Activated T-cell treated with anti-CD3 and anti-CD28 coated beads, Interleukin-2, amount 50 U/mL, for 4 hours (primary cell): Measurements from ENCODE around the gene PLAC1. TPM values are rescaled to one million over a fixed set of nuclear protein-coding genes. Genes with fewer than 3 reads are reported as not detected.

Source experiments
- ATAC-seq, 2 donors: fragments of 200-7000 bp; cut with Tn5 transposase; one replicate each; pipeline ENCODE4 v1.10.0; 2021
- DNase-seq: peaks from one replicate; pipeline ENCODE4 v3.0.0-alpha.2; 2020
- H3K27me3 Mint-ChIP-seq: one replicate; pipeline ENCODE4 v1.8.0; 2021; ENCODE audit warnings: low read depth, mixed read lengths
- H3K36me3 Mint-ChIP-seq: one replicate; pipeline ENCODE4 v1.8.0; 2022; ENCODE audit warnings: mixed read lengths; ENCODE audit not compliant: insufficient read depth
- H3K4me1 Mint-ChIP-seq: one replicate; pipeline ENCODE4 v1.8.0; 2021; ENCODE audit warnings: low read depth, mixed read lengths
- H3K4me3 Mint-ChIP-seq: one replicate; pipeline ENCODE4 v1.8.0; 2021; ENCODE audit warnings: mild to moderate bottlenecking, moderate library complexity, mixed read lengths
- H3K9me3 Mint-ChIP-seq: one replicate; pipeline ENCODE4 v1.8.0; 2021; ENCODE audit warnings: mixed read lengths
- total RNA-seq, 3 donors: library from RNA; stranded (reverse); gene quantifications; one replicate each; pipeline ENCODE4 v1.2.1, GENCODE V29; 2021

PLAC1 gene
- total RNA-seq, 3 donors from 2014 or later = 0.24 to 0.35 TPM; not detected in 1

DNA sequence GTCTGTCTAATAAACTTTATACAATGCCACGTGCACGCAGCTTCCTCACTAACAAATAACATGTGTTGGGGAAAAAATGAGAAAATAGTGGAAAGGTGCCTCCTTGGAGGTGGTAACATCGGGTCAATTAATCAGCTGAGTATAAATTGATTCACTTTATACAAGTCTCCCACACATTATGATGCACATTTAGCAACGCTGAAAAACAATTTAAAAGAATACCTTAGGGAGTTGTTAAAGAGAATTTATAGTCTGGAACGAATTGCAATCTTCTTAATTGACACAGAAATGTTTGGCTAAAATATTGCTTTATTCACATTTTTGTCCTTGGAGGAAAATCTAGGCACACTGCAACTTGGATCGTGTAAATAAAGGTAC is 114.1 kb downstream of the PLAC1 start:
- Mint-ChIP-seq H3K9me3 (no peaks in the 10 kb centered on the region), H3K36me3 (no peaks in the 10 kb centered on the region), H3K4me1 (peaks cover 11% of the 10 kb centered on the region), H3K27me3 (peaks cover 45% of the 10 kb centered on the region), H3K4me3 (no peak overlapping the region)
- no peak for ATAC-seq
- DNase-seq = no peak

- DNase-seq (no peak), ATAC-seq (no peak)
- Mint-ChIP-seq H3K27me3 (peaks cover 36% of the 10 kb centered on the region), H3K9me3 (no peaks in the 10 kb centered on the region), H3K4me1 (peaks cover 3% of the 10 kb centered on the region), H3K36me3 (no peaks in the 10 kb centered on the region), H3K4me3 (no peak overlapping the region)
Measured at GRCh38 chrX:134543288-134543687, 115.0 kb downstream of the PLAC1 start.

- DNase-seq (no peak), ATAC-seq (no peak)
- Mint-ChIP-seq H3K9me3 (no peaks in the 10 kb centered on the region), H3K27me3 (peaks cover 31% of the 10 kb centered on the region), H3K4me3 (no peak overlapping the region), H3K36me3 (no peaks in the 10 kb centered on the region), H3K4me1 (no peaks in the 10 kb centered on the region)
Measured at GRCh38 chrX:134542485-134542884, 115.8 kb downstream of the PLAC1 start.

- H3K4me1 Mint-ChIP-seq = no peaks in the 10 kb centered on the region
- ATAC-seq (no peak), DNase-seq (no peak)
- no peaks in the 10 kb centered on the region for H3K36me3 Mint-ChIP-seq
- H3K4me3 Mint-ChIP-seq = no peak overlapping the region
- H3K27me3 Mint-ChIP-seq = peaks cover 29% of the 10 kb centered on the region
- no peaks in the 10 kb centered on the region for H3K9me3 Mint-ChIP-seq
Measured at GRCh38 chrX:134541906-134542305, 116.4 kb downstream of the PLAC1 start.

DNA sequence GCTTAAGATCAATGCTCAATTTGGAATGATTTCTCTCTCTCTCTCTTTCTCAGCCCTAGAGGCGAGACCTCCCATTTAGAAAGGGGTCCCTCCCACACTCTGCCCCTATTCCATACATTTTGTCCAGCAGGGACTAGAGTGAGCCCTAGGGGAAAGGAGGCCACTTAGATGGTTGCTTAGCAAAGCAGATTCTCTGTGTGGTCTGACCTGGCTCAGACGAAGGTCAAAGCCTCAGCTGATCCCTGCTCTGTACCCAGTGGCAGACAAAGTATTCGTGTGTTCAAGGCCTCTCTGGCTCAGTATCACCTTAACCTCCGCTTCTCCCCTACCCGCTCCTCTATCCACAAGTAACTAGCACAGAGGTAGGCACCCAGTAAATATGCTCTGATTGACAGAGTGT is 120.0 kb downstream of the PLAC1 start:
- no peaks in the 10 kb centered on the region for H3K36me3 Mint-ChIP-seq
- no peak for ATAC-seq
- no peak overlapping the region for H3K4me3 Mint-ChIP-seq
- H3K9me3 Mint-ChIP-seq = no peaks in the 10 kb centered on the region
- H3K27me3 Mint-ChIP-seq = peaks cover 7% of the 10 kb centered on the region
- no peak for DNase-seq
- no peaks in the 10 kb centered on the region for H3K4me1 Mint-ChIP-seq

GRCh38 chrX:134537179-134537955 is 120.9 kb downstream of the PLAC1 start:
- no peaks in the 10 kb centered on the region for H3K36me3 Mint-ChIP-seq
- no peaks in the 10 kb centered on the region for H3K9me3 Mint-ChIP-seq
- H3K4me3 Mint-ChIP-seq = no peak overlapping the region
- ATAC-seq = no peak
- H3K4me1 Mint-ChIP-seq = no peaks in the 10 kb centered on the region
- DNase-seq = no peak
- H3K27me3 Mint-ChIP-seq = peaks cover 4% of the 10 kb centered on the region

DNA sequence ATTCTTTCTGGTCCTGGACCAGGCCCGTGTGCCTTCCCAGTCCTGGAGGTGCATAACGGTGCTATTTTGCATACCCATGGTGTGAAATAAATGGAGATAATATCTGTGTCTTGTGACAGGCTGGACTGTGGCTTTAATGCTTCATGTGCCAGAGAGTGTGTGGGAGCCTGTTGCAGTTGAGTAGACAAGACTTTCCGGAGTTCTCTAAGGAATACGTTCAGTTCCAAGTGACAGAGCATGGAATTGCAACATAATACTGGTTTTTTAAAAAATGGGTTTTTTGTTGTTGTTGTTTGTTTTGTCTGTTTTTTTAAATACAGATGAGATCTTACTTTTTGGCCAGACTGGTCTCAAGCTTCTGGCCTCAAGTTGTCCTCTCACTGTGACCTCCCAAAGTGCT is 124.3 kb downstream of the PLAC1 start:
- H3K4me1 Mint-ChIP-seq = no peaks in the 10 kb centered on the region
- H3K36me3 Mint-ChIP-seq = no peaks in the 10 kb centered on the region
- H3K4me3 Mint-ChIP-seq = no peak overlapping the region
- H3K27me3 Mint-ChIP-seq = peaks cover 4% of the 10 kb centered on the region
- DNase-seq (no peak), ATAC-seq (no peak)
- H3K9me3 Mint-ChIP-seq = no peaks in the 10 kb centered on the region

GRCh38 chrX:134533352-134533751 is 124.9 kb downstream of the PLAC1 start:
- peaks cover 4% of the 10 kb centered on the region for H3K27me3 Mint-ChIP-seq
- H3K4me3 Mint-ChIP-seq = no peak overlapping the region
- H3K4me1 Mint-ChIP-seq = no peaks in the 10 kb centered on the region
- no peak for DNase-seq
- no peaks in the 10 kb centered on the region for H3K9me3 Mint-ChIP-seq
- ATAC-seq = no peak
- no peaks in the 10 kb centered on the region for H3K36me3 Mint-ChIP-seq

DNA sequence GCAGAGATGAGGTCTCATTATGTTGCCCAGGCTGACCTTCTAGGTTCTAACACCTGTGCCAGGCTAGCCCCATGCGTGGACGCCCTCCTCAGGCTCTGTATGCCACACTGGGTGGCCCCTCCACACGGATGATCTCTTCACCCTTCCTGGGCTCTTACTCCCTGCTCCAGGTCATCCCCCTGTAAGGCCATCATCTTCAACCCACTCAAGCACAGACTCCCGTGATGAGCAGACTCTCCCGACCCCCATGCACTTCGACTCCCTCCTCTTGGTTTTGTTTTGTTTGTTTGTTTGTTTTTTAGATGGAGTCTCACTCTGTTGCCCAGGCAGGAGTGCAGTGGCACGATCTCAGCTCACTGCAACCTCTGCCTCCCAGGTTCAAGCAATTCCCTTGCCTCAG is 127.4 kb downstream of the PLAC1 start:
- Mint-ChIP-seq H3K27me3 (no peaks in the 10 kb centered on the region), H3K4me3 (no peak overlapping the region), H3K9me3 (no peaks in the 10 kb centered on the region), H3K36me3 (no peaks in the 10 kb centered on the region), H3K4me1 (no peaks in the 10 kb centered on the region)
- ATAC-seq (no peak), DNase-seq (no peak)

- ATAC-seq (no peak), DNase-seq (no peak)
- H3K4me3 Mint-ChIP-seq = no peak overlapping the region
- H3K27me3 Mint-ChIP-seq = no peaks in the 10 kb centered on the region
- H3K9me3 Mint-ChIP-seq = no peaks in the 10 kb centered on the region
- peaks cover 3% of the 10 kb centered on the region for H3K36me3 Mint-ChIP-seq
- no peaks in the 10 kb centered on the region for H3K4me1 Mint-ChIP-seq
Measured at GRCh38 chrX:134529481-134529880, 128.8 kb downstream of the PLAC1 start.

- H3K4me3 Mint-ChIP-seq = no peak overlapping the region
- no peaks in the 10 kb centered on the region for H3K27me3 Mint-ChIP-seq
- H3K36me3 Mint-ChIP-seq = peaks cover 3% of the 10 kb centered on the region
- ATAC-seq = no peak
- no peaks in the 10 kb centered on the region for H3K9me3 Mint-ChIP-seq
- no peak for DNase-seq
- H3K4me1 Mint-ChIP-seq = no peaks in the 10 kb centered on the region
Measured at GRCh38 chrX:134528960-134529359, 129.3 kb downstream of the PLAC1 start.

DNA sequence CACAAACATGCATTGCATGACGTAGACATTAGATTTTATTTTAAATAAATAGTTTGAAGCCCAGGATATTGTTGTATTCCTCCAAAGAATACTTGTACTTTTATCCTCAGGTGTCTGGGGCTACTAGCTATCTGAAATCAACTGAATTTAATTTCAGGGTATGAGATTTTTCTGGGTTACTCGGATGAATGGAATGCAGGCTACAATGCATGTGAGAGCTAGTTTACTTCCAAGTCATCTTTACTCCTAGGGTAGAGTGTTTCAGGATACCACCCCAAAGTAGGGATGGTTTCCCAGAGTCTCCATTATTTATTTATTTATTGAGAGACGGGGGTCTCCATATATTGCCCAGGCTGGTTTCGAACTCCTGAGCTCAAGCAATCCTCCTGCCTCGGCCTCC is 131.9 kb downstream of the PLAC1 start:
- ATAC-seq = no peak
- no peak overlapping the region for H3K4me3 Mint-ChIP-seq
- H3K27me3 Mint-ChIP-seq = no peaks in the 10 kb centered on the region
- H3K9me3 Mint-ChIP-seq = no peaks in the 10 kb centered on the region
- DNase-seq = no peak
- no peaks in the 10 kb centered on the region for H3K4me1 Mint-ChIP-seq
- peaks cover 3% of the 10 kb centered on the region for H3K36me3 Mint-ChIP-seq

GRCh38 chrX:134525086-134525792 is 133.0 kb downstream of the PLAC1 start:
- peaks cover 3% of the 10 kb centered on the region for H3K36me3 Mint-ChIP-seq
- DNase-seq (no peak), ATAC-seq (no peak)
- H3K9me3 Mint-ChIP-seq = no peaks in the 10 kb centered on the region
- no peaks in the 10 kb centered on the region for H3K4me1 Mint-ChIP-seq
- no peaks in the 10 kb centered on the region for H3K27me3 Mint-ChIP-seq
- no peak overlapping the region for H3K4me3 Mint-ChIP-seq

GRCh38 chrX:134524181-134524580 is 134.1 kb downstream of the PLAC1 start:
- DNase-seq = no peak
- H3K4me1 Mint-ChIP-seq = no peaks in the 10 kb centered on the region
- ATAC-seq = no peak
- peaks cover 3% of the 10 kb centered on the region for H3K36me3 Mint-ChIP-seq
- H3K9me3 Mint-ChIP-seq = no peaks in the 10 kb centered on the region
- no peaks in the 10 kb centered on the region for H3K27me3 Mint-ChIP-seq
- no peak overlapping the region for H3K4me3 Mint-ChIP-seq

DNA sequence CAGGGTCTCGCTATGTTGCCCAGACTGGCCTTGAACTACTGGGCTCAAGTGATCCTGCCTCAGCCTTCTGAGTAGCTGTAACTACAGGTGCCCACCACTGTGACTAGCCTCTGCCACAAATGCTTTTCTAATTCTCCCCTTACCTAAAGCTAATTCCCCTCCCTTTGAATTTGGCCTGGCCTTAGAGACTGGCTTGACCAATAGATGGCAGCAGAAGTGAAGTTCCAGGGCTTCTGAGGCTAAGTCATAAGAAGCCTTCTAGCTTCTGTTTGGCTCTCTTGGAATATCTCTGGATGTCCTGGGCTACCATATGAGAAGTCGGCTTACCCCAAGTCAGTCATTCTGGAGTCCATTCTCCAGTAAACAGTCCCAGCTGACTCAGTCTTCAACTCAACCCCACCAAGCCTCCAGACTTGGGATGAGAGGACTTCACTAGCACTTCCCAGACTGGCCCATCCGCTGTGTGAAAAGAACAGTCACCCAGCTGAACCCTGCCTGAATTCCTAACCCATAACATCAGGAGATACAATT is 137.3 kb downstream of the PLAC1 start:
- Mint-ChIP-seq H3K27me3 (no peaks in the 10 kb centered on the region), H3K9me3 (no peaks in the 10 kb centered on the region), H3K4me1 (no peaks in the 10 kb centered on the region), H3K36me3 (peaks cover 3% of the 10 kb centered on the region), H3K4me3 (no peak overlapping the region)
- ATAC-seq (no peak), DNase-seq (no peak)
